NCI-H69 (cell line): Measurements from ENCODE around the gene ZNF787.
"Not testable (repeated sequence)": the region's sequence is repeated elsewhere in the genome, so short reads cannot be mapped to it uniquely, and the experiment has no call there.

Experiments
- DNase-seq: peaks from one replicate; lab custom pipeline; 2025; lab: John Stamatoyannopoulos, UW

ZNF787 gene

GRCh38 chr19:56121180-56122167 lies at the start of gene ZNF787:
Gene ZNF787 (minus strand): TSS chr19:56121295. CDS start chr19:56103217, 18,078 bp downstream.
- DNase-seq: peak; percentile 100

- no peak for DNase-seq
These were observed 49.2 kb upstream of the ZNF787 start for GRCh38 chr19:56170261-56170660.

- DNase-seq: no peak
These were observed 46.0 kb upstream of the ZNF787 start for GRCh38 chr19:56167064-56167578.

- DNase-seq: no peak
These were observed 42.0 kb upstream of the ZNF787 start for GRCh38 chr19:56163097-56163496.

GRCh38 chr19:56162258-56162657 lies 41.2 kb upstream of the ZNF787 start:
- DNase-seq: no peak

- DNase-seq: no peak
These were observed 40.4 kb upstream of the ZNF787 start for GRCh38 chr19:56161534-56161933.

GRCh38 chr19:56159622-56160271 lies 38.7 kb upstream of the ZNF787 start:
- no peak for DNase-seq

- DNase-seq: no peak
These were observed 38.0 kb upstream of the ZNF787 start for GRCh38 chr19:56159009-56159559.

GRCh38 chr19:56158170-56158757 lies 37.2 kb upstream of the ZNF787 start:
- DNase-seq: peak; percentile 40

GRCh38 chr19:56156768-56157167 lies 35.7 kb upstream of the ZNF787 start:
- no peak for DNase-seq

GRCh38 chr19:56155124-56155687 lies 34.1 kb upstream of the ZNF787 start:
- DNase-seq: no peak

GRCh38 chr19:56153507-56153906 lies 32.4 kb upstream of the ZNF787 start:
- no peak for DNase-seq

- DNase-seq: no peak
These were observed 31.5 kb upstream of the ZNF787 start for GRCh38 chr19:56152644-56153043.

GRCh38 chr19:56150358-56150757 lies 29.3 kb upstream of the ZNF787 start:
- no peak for DNase-seq

- no peak for DNase-seq
These were observed 28.6 kb upstream of the ZNF787 start for GRCh38 chr19:56149656-56150038.

- not testable (repeated sequence) for DNase-seq
These were observed 28.0 kb upstream of the ZNF787 start for GRCh38 chr19:56148955-56149655.

- DNase-seq: no peak
These were observed 27.0 kb upstream of the ZNF787 start for GRCh38 chr19:56148096-56148495.

- DNase-seq: no peak
These were observed 26.2 kb upstream of the ZNF787 start for GRCh38 chr19:56147307-56147706.

GRCh38 chr19:56146904-56147303 lies 25.8 kb upstream of the ZNF787 start:
- no peak for DNase-seq

GRCh38 chr19:56145698-56146097 lies 24.6 kb upstream of the ZNF787 start:
- DNase-seq: no peak

GRCh38 chr19:56144831-56145230 lies 23.7 kb upstream of the ZNF787 start:
- no peak for DNase-seq
